ENCODE measurements around the gene SNORC. TPM values are rescaled to one million over a fixed set of nuclear protein-coding genes. Genes with fewer than 3 reads are reported as not detected.

The SNORC gene
- total and polyA plus RNA-seq, 8 donors = 0.76 to 13.2 (median 1.8) TPM

DNA sequence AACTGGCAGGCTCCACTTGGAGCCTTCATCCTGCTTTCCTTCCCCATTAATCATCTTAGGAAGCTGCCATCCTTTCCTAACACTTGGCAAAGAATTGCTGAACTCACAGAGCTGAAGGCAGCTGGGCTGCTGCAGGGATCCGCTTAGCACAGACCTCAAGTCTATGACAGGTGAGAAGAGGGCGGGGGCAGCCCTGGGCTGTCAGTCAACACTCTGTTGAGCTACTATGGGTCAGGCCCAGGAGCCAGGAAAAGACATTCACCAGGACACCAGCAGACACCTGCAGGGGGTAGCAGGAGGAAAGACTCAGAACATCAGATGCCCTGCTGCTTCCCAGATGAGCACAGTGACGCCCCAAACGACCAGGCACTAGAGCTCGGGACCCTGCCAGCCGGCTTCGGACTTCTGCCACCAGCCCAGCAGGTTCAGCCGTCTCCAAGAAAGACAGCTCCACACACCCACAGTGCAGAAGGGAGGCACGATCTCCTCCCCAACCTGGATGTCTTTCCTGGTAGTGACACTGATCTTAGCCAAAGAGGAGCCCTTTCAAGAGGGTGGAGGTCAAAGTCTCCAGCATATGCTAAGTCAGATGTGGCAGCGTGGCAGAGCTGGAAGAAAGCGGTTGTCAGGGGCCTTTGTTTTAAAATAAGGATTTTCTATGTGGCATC lies 55.2 kb downstream of the SNORC start:
- Histone ChIP-seq H3K27ac (no peak overlapping the region), H3K27me3 (no peaks in the 10 kb centered on the region), H3K4me1 (no peaks in the 10 kb centered on the region), H3K4me3 (no peak overlapping the region), H3K36me3 (no peaks in the 10 kb centered on the region), H3K9me3 (no peaks in the 10 kb centered on the region)
- DNase-seq (no peak), ATAC-seq (no peak), FAIRE-seq (no peak)
- intact Hi-C loops (cut with DNase I) = no loop called here
- WGBS, 2 donors = 68 to 85% methylated on average over 11 of the region's 11 CpGs
- TF ChIP-seq, protein P1, sequence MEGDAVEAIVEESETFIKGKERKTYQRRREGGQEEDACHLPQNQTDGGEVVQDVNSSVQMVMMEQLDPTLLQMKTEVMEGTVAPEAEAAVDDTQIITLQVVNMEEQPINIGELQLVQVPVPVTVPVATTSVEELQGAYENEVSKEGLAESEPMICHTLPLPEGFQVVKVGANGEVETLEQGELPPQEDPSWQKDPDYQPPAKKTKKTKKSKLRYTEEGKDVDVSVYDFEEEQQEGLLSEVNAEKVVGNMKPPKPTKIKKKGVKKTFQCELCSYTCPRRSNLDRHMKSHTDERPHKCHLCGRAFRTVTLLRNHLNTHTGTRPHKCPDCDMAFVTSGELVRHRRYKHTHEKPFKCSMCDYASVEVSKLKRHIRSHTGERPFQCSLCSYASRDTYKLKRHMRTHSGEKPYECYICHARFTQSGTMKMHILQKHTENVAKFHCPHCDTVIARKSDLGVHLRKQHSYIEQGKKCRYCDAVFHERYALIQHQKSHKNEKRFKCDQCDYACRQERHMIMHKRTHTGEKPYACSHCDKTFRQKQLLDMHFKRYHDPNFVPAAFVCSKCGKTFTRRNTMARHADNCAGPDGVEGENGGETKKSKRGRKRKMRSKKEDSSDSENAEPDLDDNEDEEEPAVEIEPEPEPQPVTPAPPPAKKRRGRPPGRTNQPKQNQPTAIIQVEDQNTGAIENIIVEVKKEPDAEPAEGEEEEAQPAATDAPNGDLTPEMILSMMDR (IDR thresholded peaks at IDR 0.05) = no peak

DNA sequence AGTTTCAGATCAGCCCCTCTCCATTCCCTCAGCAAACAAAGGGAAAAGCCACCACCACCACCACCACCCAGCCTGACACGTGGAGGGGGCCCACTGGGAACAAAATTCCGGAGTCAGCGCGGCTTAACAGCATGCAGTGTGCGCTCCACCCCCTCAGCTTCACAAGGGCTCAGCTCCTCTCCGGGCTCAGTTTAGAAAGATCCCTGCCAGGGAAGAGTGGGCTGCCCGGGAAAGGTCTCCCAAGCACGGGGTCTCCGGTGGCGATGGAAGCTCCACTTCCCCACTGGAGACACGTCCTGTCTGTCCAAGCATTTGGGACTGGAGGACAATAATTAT lies 55.7 kb downstream of the SNORC start:
- 69 to 80% methylated on average over 11 of the region's 11 CpGs for WGBS, 2 donors
- FAIRE-seq (no peak), DNase-seq (no peak), ATAC-seq (no peak)
- TF ChIP-seq, protein P1 (IDR thresholded peaks at IDR 0.05) = no peak
- H3K4me1 ChIP-seq = no peaks in the 10 kb centered on the region
- no peaks in the 10 kb centered on the region for H3K36me3 ChIP-seq
- H3K9me3 ChIP-seq = no peaks in the 10 kb centered on the region
- H3K27ac ChIP-seq = no peak overlapping the region
- no peaks in the 10 kb centered on the region for H3K27me3 ChIP-seq
- no peak overlapping the region for H3K4me3 ChIP-seq
- intact Hi-C loops (cut with DNase I) = no loop called here

DNA sequence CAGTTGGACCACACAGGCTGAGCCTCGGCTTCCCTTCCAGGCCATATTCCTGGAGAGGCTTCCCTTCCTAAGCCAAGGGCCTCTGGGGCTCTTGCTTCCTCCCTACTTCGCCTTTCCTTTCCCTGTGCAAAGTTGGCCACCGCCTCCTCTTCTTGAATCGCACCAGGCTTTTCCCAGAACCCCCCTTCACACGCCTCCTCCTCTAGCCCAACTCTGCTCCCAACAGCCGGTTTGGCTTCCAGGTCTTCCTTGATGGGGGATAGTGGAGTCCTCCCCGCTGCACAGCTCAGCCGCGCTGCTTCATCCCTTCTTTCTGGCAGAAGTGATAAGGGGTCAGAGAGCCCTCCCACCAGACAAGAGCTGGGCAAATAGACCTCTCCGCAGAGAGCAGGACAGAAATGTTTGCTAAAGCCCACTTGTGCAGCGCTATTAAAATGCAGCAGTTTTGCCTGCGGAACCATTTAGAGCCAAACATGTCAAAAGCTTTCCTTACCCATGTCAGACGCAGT lies 56.4 kb downstream of the SNORC start:
- Histone ChIP-seq H3K27ac (no peak overlapping the region), H3K4me3 (no peak overlapping the region), H3K9me3 (no peaks in the 10 kb centered on the region), H3K4me1 (no peaks in the 10 kb centered on the region), H3K36me3 (no peaks in the 10 kb centered on the region), H3K27me3 (no peaks in the 10 kb centered on the region)
- intact Hi-C loops (cut with DNase I) = no loop called here
- DNase-seq (no peak), ATAC-seq (no peak), FAIRE-seq (no peak)
- TF ChIP-seq, protein P1 (IDR thresholded peaks at IDR 0.05) = no peak
- WGBS, 2 donors = 76 to 78% methylated on average over 13 of the region's 13 CpGs

DNA sequence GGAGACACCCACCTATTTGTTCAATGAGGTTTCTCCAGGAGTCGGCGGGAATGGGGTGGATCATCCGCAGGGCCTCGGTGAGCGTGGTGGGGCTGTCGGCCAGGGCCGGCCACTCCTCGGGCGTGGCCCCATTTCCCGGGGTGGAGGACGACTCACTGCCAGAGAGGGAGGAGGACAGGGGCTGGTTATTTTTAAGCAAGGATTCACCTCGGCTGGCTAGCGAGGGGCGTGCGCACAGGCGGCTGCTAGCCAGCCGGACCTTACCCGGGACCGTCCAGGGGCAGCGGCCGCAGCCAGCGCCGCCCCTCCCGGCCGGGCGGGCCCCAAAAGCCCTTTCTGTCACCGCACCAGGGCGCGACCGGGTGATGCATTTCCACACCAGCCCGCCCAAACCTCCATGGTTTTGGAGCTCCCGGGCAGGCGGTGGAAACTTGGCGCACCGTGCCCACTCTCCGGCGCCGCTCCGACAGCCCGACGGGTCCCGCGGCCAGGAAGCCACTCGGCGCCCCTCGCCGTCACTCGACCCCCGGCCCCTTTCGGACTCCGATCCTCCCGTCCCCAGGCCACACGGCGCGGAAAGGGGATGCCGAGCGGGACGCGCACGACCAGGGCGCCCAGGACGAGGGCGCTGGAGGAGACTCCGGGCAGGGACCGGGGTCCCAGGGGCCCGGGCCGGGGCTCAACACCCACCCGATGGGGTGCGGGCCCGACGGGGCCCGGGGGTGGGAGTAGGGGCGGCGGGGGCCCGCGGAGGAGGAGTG lies 57.1 kb downstream of the SNORC start:
- no peak for FAIRE-seq
- TF ChIP-seq, protein P1 (IDR thresholded peaks at IDR 0.05) = no peak
- Histone ChIP-seq H3K9me3 (no peaks in the 10 kb centered on the region), H3K4me1 (no peaks in the 10 kb centered on the region), H3K27me3 (no peaks in the 10 kb centered on the region), H3K36me3 (no peaks in the 10 kb centered on the region), H3K27ac (no peak overlapping the region), H3K4me3 (peak overlapping the region; percentile 11 to 46 (median 24))
- intact Hi-C loops (cut with DNase I) = no loop called here
- ATAC-seq = peak in 1 of 4 donors; percentile 12
- 10 to 11% methylated on average over 67 to 76 of the region's 76 CpGs for WGBS, 2 donors
- DNase-seq = no peak

Measured in pancreas (tissue), 10 donors.